ENCODE measurements around the gene PDGFRB. TPM values are rescaled to one million over a fixed set of nuclear protein-coding genes. Genes with fewer than 3 reads are reported as not detected.

The PDGFRB gene
- total and polyA plus RNA-seq, 4 donors = 5.2 to 13.1 (median 8.3) TPM

GRCh38 chr5:150177721-150178120 lies 22.1 kb upstream of the PDGFRB start:
- Histone ChIP-seq H3K4me1 (ENCODE audit: control insufficient read depth in 4 of 4, insufficient read depth in 4 of 4, low read length in 3 of 4) (peaks cover 0 to 4% (median 0%) of the 10 kb centered on the region in 4 donors), H3K27ac (ENCODE audit: low read depth in 1 of 2, low read length in 2 of 2) (no peak overlapping the region), H3K4me3 (ENCODE audit: low read depth in 1 of 3, low read length in 3 of 3) (no peak overlapping the region), H3K36me3 (ENCODE audit: control insufficient read depth in 4 of 4, insufficient read depth in 3 of 4, low read depth in 1 of 4, low read length in 3 of 4) (no peaks in the 10 kb centered on the region), H3K9ac (ENCODE audit: low read depth in 1 of 2, low read length in 2 of 2) (no peak overlapping the region), H3K27me3 (ENCODE audit: control insufficient read depth in 4 of 4, insufficient read depth in 4 of 4, low read length in 3 of 4) (no peaks in the 10 kb centered on the region), H3K9me3 (ENCODE audit: control insufficient read depth in 4 of 4, low read length in 3 of 4) (no peaks in the 10 kb centered on the region)
- TF ChIP-seq GABPA (IDR thresholded peaks at IDR 0.05 in 1 of 2, conservative IDR thresholded peaks at IDR 0.05 in 1 of 2) = no peak
- TF ChIP-seq RXRA (IDR thresholded peaks at IDR 0.05) = no peak
- no peak for TF ChIP-seq HNF4A (conservative IDR thresholded peaks at IDR 0.05)
- no peak for TF ChIP-seq RAD21 (IDR thresholded peaks at IDR 0.05)
- TF ChIP-seq SP1 (IDR thresholded peaks at IDR 0.05) = no peak
- TF ChIP-seq TAF1 (conservative IDR thresholded peaks at IDR 0.05) = no peak
- TF ChIP-seq, protein P1, sequence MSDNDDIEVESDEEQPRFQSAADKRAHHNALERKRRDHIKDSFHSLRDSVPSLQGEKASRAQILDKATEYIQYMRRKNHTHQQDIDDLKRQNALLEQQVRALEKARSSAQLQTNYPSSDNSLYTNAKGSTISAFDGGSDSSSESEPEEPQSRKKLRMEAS (IDR thresholded peaks at IDR 0.05) = no peak
- TF ChIP-seq REST (IDR thresholded peaks at IDR 0.05) = no peak
- no peak for TF ChIP-seq CTCF (IDR thresholded peaks at IDR 0.05; ENCODE audit: low read depth, low read length, missing input control)
- no peak for TF ChIP-seq YY1 (IDR thresholded peaks at IDR 0.05)
- TF ChIP-seq FOXA1 (IDR thresholded peaks at IDR 0.05) = no peak
- no peak for TF ChIP-seq JUND (IDR thresholded peaks at IDR 0.05)
- no peak for TF ChIP-seq EGR1 (IDR thresholded peaks at IDR 0.05; ENCODE audit: low read depth in 2 of 2)
- no peak for TF ChIP-seq NR2F2 (IDR thresholded peaks at IDR 0.05)
- no peak for TF ChIP-seq FOXA2 (IDR thresholded peaks at IDR 0.05)
- WGBS = 71% methylated on average over 4 of the region's 4 CpGs
- no peak for DNase-seq (ENCODE audit: low spot score)

DNA sequence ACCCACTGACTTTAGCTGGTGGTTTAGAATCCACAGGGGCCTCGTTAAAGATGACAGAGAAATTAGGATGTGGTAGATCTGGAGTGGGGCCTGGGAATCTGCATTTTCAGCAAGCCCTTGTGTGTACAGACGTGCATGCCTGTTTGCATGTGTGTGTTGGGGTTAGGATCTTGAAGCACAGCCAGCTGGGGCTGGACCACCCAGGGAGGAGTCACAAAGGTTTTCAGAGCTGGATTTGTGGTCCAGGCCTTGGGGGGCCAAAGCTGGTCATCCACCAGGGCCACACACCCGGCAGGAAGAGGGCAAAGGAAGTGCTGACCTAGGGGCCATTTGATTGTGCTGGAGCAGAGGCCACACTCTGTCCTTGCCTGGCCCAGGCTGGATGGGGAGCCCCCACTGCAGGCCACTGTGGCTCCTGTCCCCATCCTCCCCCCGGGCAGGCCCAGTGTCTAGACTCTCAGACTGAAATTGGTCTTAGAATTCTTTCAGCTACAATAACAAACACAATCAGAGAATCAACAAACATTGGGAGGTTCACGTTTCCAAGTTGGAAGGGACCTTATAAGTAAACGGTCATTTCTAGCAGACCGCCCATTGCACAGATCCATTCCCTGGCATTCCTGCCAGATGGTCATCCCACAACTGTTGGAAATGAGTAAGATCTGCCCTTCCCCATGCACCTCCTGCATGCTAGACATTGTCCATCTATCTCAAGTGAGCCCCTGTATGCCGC lies 21.3 kb upstream of the PDGFRB start:
- no peak for DNase-seq (ENCODE audit: low spot score)
- H3K27me3 ChIP-seq (ENCODE audit: control insufficient read depth in 4 of 4, insufficient read depth in 4 of 4, low read length in 3 of 4) = no peaks in the 10 kb centered on the region
- TF ChIP-seq NR2F2 (IDR thresholded peaks at IDR 0.05) (peak; percentile 26), ATF3 (IDR thresholded peaks at IDR 0.05) (no peak)
- no peaks in the 10 kb centered on the region for H3K9me3 ChIP-seq (ENCODE audit: control insufficient read depth in 4 of 4, low read length in 3 of 4)
- no peak overlapping the region for H3K9ac ChIP-seq (ENCODE audit: low read depth in 1 of 2, low read length in 2 of 2)
- 76% methylated on average over 8 of the region's 8 CpGs for WGBS
- H3K27ac ChIP-seq (ENCODE audit: low read depth in 1 of 2, low read length in 2 of 2) = no peak overlapping the region
- no peaks in the 10 kb centered on the region for H3K36me3 ChIP-seq (ENCODE audit: control insufficient read depth in 4 of 4, insufficient read depth in 3 of 4, low read depth in 1 of 4, low read length in 3 of 4)
- H3K4me3 ChIP-seq (ENCODE audit: low read depth in 1 of 3, low read length in 3 of 3) = no peak overlapping the region
- H3K4me1 ChIP-seq (ENCODE audit: control insufficient read depth in 4 of 4, insufficient read depth in 4 of 4, low read length in 3 of 4) = peaks cover 0 to 4% (median 0%) of the 10 kb centered on the region in 4 donors
